ENCODE measurements around the gene SLC25A38. TPM values are rescaled to one million over a fixed set of nuclear protein-coding genes. Genes with fewer than 3 reads are reported as not detected.

SLC25A38 gene
- total RNA-seq, 2 experiments from 2014 or later, result 25.0 to 28.2 TPM

DNA sequence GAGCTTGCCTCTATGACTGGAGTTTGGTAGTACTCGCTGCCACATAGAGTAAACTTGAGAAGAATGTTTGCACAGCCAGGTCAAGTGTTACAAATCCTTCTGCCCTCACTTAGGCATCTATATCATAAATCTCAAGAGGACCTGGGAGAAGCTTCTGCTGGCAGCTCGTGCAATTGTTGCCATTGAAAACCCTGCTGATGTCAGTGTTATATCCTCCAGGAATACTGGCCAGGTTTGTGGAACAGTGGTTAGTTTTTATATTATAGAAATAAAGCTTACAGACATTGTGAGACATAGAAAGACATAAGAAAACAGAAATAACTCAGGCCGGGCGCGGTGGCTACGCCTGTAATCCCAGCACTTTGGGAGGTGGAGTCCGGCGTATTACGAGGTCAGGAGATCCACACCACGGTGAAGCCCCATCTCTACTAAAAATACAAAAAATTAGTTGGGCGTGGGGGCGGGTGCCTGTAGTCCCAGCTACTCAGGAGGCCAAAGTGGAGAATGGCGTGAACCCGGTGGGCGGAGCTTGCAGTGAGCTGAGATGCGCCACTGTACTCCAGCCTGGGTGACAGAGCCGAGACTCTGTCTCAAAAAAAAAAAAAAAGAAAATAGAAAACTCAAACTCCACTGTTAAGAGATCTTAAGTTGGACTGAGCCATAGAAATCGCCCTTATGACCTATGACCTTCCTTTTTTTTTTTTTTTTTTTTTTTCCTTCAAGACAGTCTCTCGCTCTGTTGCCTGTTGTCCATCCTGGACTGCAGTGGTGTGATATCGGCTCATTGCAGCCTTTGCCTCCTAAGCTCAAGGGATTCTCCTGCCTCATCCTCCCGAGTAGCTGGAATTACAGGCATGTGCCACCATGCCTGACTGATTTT, 25.6 kb downstream of the SLC25A38 start:
- Mint-ChIP-seq H3K27me3 (no peaks in the 10 kb centered on the region), H3K4me1 (ENCODE audit: low read depth) (peaks cover 44% of the 10 kb centered on the region), H3K27ac (peak overlapping the region; percentile 99), H3K4me3 (peak overlapping the region; percentile 95), H3K9me3 (no peaks in the 10 kb centered on the region), H3K36me3 (ENCODE audit: low read depth) (peaks cover 69% of the 10 kb centered on the region)
- intact Hi-C loops (cut with micrococcal nuclease), result no loop called here
- TF ChIP-seq, protein P1, sequence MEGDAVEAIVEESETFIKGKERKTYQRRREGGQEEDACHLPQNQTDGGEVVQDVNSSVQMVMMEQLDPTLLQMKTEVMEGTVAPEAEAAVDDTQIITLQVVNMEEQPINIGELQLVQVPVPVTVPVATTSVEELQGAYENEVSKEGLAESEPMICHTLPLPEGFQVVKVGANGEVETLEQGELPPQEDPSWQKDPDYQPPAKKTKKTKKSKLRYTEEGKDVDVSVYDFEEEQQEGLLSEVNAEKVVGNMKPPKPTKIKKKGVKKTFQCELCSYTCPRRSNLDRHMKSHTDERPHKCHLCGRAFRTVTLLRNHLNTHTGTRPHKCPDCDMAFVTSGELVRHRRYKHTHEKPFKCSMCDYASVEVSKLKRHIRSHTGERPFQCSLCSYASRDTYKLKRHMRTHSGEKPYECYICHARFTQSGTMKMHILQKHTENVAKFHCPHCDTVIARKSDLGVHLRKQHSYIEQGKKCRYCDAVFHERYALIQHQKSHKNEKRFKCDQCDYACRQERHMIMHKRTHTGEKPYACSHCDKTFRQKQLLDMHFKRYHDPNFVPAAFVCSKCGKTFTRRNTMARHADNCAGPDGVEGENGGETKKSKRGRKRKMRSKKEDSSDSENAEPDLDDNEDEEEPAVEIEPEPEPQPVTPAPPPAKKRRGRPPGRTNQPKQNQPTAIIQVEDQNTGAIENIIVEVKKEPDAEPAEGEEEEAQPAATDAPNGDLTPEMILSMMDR (IDR thresholded peaks at IDR 0.05), result no peak
- DNase-seq (peak; percentile 74), ATAC-seq (no peak)
- POLR2A ChIA-PET, result interaction anchor here (0.6 to 11.8 kb wide), 11 partner anchors 7 to 301 kb away, joined by 3 to 170 read pairs (median 4); no protein-coding TSS in a partner anchor
- CTCF ChIA-PET, result interaction anchor here (0.6 to 2.3 kb wide), 3 partner anchors 8 to 38 kb away, joined by 3 to 10 read pairs (median 7); no protein-coding TSS in a partner anchor

DNA sequence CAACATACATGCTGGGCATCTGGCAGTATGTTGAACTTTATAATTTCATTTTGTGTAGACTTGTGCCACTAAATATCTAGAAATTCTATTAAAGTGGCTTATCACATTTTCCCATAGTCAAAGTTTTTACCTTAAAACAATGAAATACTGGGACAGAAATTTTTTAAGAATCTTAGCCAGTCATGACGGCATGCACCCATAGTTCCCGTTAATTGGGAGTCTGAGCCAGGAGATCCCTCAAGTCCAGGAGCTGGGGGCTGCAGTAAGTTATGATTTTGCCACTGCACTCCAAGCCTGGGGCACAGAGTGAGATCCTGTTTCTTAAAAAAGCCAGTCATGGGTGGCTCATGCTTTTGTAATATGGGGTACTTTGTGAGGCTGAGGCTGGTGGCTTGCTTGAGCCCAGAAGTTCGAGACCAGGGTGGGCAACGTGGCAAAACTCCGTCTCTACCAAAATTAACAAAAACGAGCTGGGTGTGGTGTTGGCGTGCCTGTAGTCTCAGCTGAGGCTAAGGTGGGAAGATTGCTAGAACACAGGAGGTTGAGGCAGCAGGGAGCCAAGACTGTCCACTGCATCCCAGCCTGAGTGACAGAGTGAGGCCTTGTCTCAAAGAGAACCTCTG, 26.5 kb downstream of the SLC25A38 start:
- ChIA-PET CTCF (interaction anchor here (2.3 kb wide), 1 partner anchor 37 kb away, joined by 7 read pairs; no protein-coding TSS in a partner anchor), POLR2A (interaction anchor here (0.8 to 11.8 kb wide), 2 partner anchors 23 to 90 kb away, joined by 3 to 170 read pairs; no protein-coding TSS in a partner anchor)
- intact Hi-C loops (cut with micrococcal nuclease), result no loop called here
- H3K27ac Mint-ChIP-seq, result peak overlapping the region; percentile 99
- TF ChIP-seq, protein P1 (IDR thresholded peaks at IDR 0.05), result no peak
- H3K9me3 Mint-ChIP-seq, result no peaks in the 10 kb centered on the region
- H3K4me1 Mint-ChIP-seq (ENCODE audit: low read depth), result peaks cover 44% of the 10 kb centered on the region
- DNase-seq (no peak), ATAC-seq (no peak)
- peak overlapping the region; percentile 95 for H3K4me3 Mint-ChIP-seq
- H3K27me3 Mint-ChIP-seq, result no peaks in the 10 kb centered on the region
- peaks cover 77% of the 10 kb centered on the region for H3K36me3 Mint-ChIP-seq (ENCODE audit: low read depth)

DNA sequence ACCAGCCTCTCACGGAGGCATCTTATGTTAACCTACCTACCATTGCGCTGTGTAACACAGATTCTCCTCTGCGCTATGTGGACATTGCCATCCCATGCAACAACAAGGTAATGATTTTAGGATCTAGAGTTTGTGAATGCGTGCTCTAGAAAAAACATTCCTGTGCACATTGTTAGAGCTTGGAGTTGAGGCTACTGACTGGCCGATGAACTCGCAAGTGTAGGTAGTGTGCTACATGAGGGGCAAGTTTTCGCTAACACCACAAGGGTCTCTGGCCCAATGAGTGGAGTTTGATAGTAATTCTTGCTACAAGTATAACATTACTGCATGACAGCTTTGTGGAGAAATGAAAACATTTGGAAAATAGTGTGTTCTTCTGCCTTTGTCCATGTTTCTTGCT, 27.7 kb downstream of the SLC25A38 start:
- H3K4me1 Mint-ChIP-seq (ENCODE audit: low read depth), result peaks cover 39% of the 10 kb centered on the region
- intact Hi-C loops (cut with micrococcal nuclease), result no loop called here
- DNase-seq (no peak), ATAC-seq (no peak)
- peak overlapping the region; percentile 75 for H3K27ac Mint-ChIP-seq
- ChIA-PET POLR2A (interaction anchor here (0.7 to 11.8 kb wide), 3 partner anchors 9 to 24 kb away, joined by 3 to 170 read pairs (median 4); no protein-coding TSS in a partner anchor), CTCF (interaction anchor here (2.3 kb wide), 1 partner anchor 36 kb away, joined by 7 read pairs; no protein-coding TSS in a partner anchor)
- peak overlapping the region; percentile 43 for H3K4me3 Mint-ChIP-seq
- no peaks in the 10 kb centered on the region for H3K9me3 Mint-ChIP-seq
- peaks cover 78% of the 10 kb centered on the region for H3K36me3 Mint-ChIP-seq (ENCODE audit: low read depth)
- H3K27me3 Mint-ChIP-seq, result no peaks in the 10 kb centered on the region
- TF ChIP-seq, protein P1 (IDR thresholded peaks at IDR 0.05), result no peak

DNA sequence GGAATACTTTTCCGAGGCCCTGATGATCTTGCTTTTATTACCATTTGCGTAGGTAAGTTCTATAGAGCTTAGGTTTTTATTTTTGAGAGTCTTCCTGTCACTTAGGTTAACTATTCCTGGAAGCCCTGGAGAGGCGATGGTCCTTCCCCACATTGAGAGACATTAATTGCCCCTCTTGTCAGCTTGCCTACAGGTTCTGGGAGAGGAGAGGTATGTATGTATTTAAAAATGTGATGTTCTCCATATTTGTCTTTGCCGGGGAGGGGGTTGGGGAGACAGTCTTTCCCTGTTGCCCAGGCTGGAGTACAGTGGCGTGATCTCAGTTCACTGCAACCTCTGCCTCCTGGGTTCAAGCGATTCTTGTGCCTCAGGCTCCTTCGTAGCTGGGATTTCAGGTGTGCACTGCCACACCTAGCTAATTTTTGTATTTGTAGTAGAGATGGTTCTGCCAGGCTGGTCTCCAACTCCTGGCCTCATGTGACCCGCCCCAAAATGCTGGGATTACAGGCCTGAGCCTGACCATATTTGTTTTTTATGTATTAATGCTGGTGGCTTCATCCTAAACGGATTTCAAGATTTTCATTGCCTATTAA, 29.6 kb downstream of the SLC25A38 start:
- no peak overlapping the region for H3K4me3 Mint-ChIP-seq
- ATAC-seq (no peak), DNase-seq (no peak)
- peak overlapping the region; percentile 75 for H3K27ac Mint-ChIP-seq
- H3K9me3 Mint-ChIP-seq, result no peaks in the 10 kb centered on the region
- POLR2A ChIA-PET, result interaction anchor here (0.7 to 11.8 kb wide), 7 partner anchors 10 to 957 kb away, joined by 3 to 170 read pairs (median 6); no protein-coding TSS in a partner anchor
- H3K4me1 Mint-ChIP-seq (ENCODE audit: low read depth), result peaks cover 35% of the 10 kb centered on the region
- H3K27me3 Mint-ChIP-seq, result no peaks in the 10 kb centered on the region
- H3K36me3 Mint-ChIP-seq (ENCODE audit: low read depth), result peaks cover 67% of the 10 kb centered on the region
- intact Hi-C loops (cut with micrococcal nuclease), result no loop called here
- TF ChIP-seq, protein P1 (IDR thresholded peaks at IDR 0.05), result no peak
- CTCF ChIA-PET, result interaction anchor here (0.9 kb wide), 1 partner anchor 9 kb away, joined by 3 read pairs; no protein-coding TSS in a partner anchor
